ENCODE data around the gene RHCE. TPM values are rescaled to one million over a fixed set of nuclear protein-coding genes. Genes with fewer than 3 reads are reported as not detected.
"Not testable (repeated sequence)": the region's sequence is repeated elsewhere in the genome, so short reads cannot be mapped to it uniquely, and the experiment has no call there.

RHCE gene
- total RNA-seq, 1 donor from 2014 or later: 0.75 TPM

- FAIRE-seq; H3K36me3 ChIP-seq (ENCODE audit: insufficient read depth, low read length); H4K20me1 ChIP-seq (ENCODE audit: insufficient read depth, low read length); H3K27ac ChIP-seq (ENCODE audit: low read depth, low read length); H3K4me3 Mint-ChIP-seq (ENCODE audit: unreplicated experiment); H3K79me2 ChIP-seq (ENCODE audit: insufficient read depth, low read length); DNase-seq (ENCODE audit: low read depth); H3K4me1 ChIP-seq (ENCODE audit: insufficient read depth, low read length); H3K27ac Mint-ChIP-seq (ENCODE audit: unreplicated experiment); H3K4me2 ChIP-seq (ENCODE audit: low read length); H3K9me3 Mint-ChIP-seq (ENCODE audit: unreplicated experiment); H3K36me3 Mint-ChIP-seq (ENCODE audit: low read depth, unreplicated experiment); H3K27me3 ChIP-seq (ENCODE audit: insufficient read depth, low read length); H3K4me3 ChIP-seq (ENCODE audit: insufficient read depth, low read depth, low read length); H2AFZ ChIP-seq (ENCODE audit: low read depth, low read length); H3K9me3 ChIP-seq (ENCODE audit: insufficient read depth, low read depth, low read length); H3K4me1 Mint-ChIP-seq (ENCODE audit: low read depth, unreplicated experiment); H3K9ac ChIP-seq (ENCODE audit: low read length): not testable (repeated sequence)
- peaks cover 12% of the 10 kb centered on the region for H3K27me3 Mint-ChIP-seq (ENCODE audit: low read depth, unreplicated experiment)
Measured at GRCh38 chr1:25383090-25383489, 37.5 kb downstream of the RHCE start.

- not testable (repeated sequence) for H3K27ac Mint-ChIP-seq (ENCODE audit: unreplicated experiment); H3K9me3 Mint-ChIP-seq (ENCODE audit: unreplicated experiment); H3K36me3 Mint-ChIP-seq (ENCODE audit: low read depth, unreplicated experiment); FAIRE-seq; H3K79me2 ChIP-seq (ENCODE audit: insufficient read depth, low read length); H3K4me2 ChIP-seq (ENCODE audit: low read length); H3K4me3 ChIP-seq (ENCODE audit: insufficient read depth, low read depth, low read length); H3K27ac ChIP-seq (ENCODE audit: low read depth, low read length); H3K27me3 ChIP-seq (ENCODE audit: insufficient read depth, low read length); H3K4me3 Mint-ChIP-seq (ENCODE audit: unreplicated experiment); H3K9me3 ChIP-seq (ENCODE audit: insufficient read depth, low read depth, low read length); H4K20me1 ChIP-seq (ENCODE audit: insufficient read depth, low read length); H3K4me1 Mint-ChIP-seq (ENCODE audit: low read depth, unreplicated experiment); H3K9ac ChIP-seq (ENCODE audit: low read length); H3K36me3 ChIP-seq (ENCODE audit: insufficient read depth, low read length); H2AFZ ChIP-seq (ENCODE audit: low read depth, low read length); H3K4me1 ChIP-seq (ENCODE audit: insufficient read depth, low read length); DNase-seq (ENCODE audit: low read depth)
- H3K27me3 Mint-ChIP-seq (ENCODE audit: low read depth, unreplicated experiment): peaks cover 12% of the 10 kb centered on the region
Measured at GRCh38 chr1:25382543-25382942, 38.1 kb downstream of the RHCE start.

DNA sequence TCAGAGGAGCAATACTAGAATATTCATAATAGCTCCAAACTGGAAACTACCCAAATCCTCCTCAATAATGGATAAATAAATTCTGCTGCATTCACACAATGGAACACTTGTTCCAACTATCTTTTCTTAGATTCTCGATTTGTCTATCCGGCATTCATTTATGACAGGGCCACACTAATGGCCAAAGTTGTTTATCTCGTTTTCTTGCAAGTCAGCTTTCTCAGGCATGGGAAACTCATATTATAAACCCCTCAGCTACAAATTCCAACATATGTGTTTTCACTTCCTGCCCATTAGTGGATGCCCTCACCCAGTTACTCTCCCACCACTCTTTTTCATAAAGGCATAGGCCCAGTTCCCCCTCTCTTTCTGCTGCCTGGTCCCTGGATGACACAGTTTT lies 42.3 kb downstream of the RHCE start:
- not testable (repeated sequence) for H3K4me2 ChIP-seq (ENCODE audit: low read length); H3K36me3 ChIP-seq (ENCODE audit: insufficient read depth, low read length); H3K4me3 Mint-ChIP-seq (ENCODE audit: unreplicated experiment); H3K9me3 ChIP-seq (ENCODE audit: insufficient read depth, low read depth, low read length); H3K4me1 Mint-ChIP-seq (ENCODE audit: low read depth, unreplicated experiment); H3K4me1 ChIP-seq (ENCODE audit: insufficient read depth, low read length); H3K9ac ChIP-seq (ENCODE audit: low read length); H3K4me3 ChIP-seq (ENCODE audit: insufficient read depth, low read depth, low read length); H4K20me1 ChIP-seq (ENCODE audit: insufficient read depth, low read length); H2AFZ ChIP-seq (ENCODE audit: low read depth, low read length); H3K27ac ChIP-seq (ENCODE audit: low read depth, low read length); H3K79me2 ChIP-seq (ENCODE audit: insufficient read depth, low read length); H3K27me3 ChIP-seq (ENCODE audit: insufficient read depth, low read length); FAIRE-seq; H3K27ac Mint-ChIP-seq (ENCODE audit: unreplicated experiment); DNase-seq (ENCODE audit: low read depth); H3K9me3 Mint-ChIP-seq (ENCODE audit: unreplicated experiment); H3K27me3 Mint-ChIP-seq (ENCODE audit: low read depth, unreplicated experiment); H3K36me3 Mint-ChIP-seq (ENCODE audit: low read depth, unreplicated experiment)

DNA sequence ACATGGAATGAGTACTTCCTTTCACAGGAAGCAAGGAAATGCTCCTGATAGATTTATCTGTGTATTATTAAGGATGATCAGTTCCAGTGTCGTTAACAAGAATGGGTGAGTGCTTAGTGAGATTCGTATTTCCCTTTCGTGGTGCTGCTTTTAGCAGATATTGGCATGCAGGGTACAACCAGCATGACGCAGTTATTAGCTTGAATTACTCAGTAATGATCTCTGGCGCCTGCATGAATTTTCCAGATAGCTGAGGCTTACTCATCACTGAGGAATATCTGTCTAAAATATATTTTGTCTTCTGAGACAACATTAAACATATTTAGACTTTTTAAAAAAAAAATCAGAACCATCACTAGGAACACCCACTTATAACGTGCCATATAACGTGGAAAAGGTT lies 48.9 kb downstream of the RHCE start:
- not testable (repeated sequence) for H3K36me3 ChIP-seq (ENCODE audit: insufficient read depth, low read length); H4K20me1 ChIP-seq (ENCODE audit: insufficient read depth, low read length); FAIRE-seq; H3K36me3 Mint-ChIP-seq (ENCODE audit: low read depth, unreplicated experiment); H2AFZ ChIP-seq (ENCODE audit: low read depth, low read length); H3K4me1 ChIP-seq (ENCODE audit: insufficient read depth, low read length); H3K27me3 ChIP-seq (ENCODE audit: insufficient read depth, low read length); H3K4me3 Mint-ChIP-seq (ENCODE audit: unreplicated experiment); H3K9me3 ChIP-seq (ENCODE audit: insufficient read depth, low read depth, low read length); H3K9me3 Mint-ChIP-seq (ENCODE audit: unreplicated experiment); H3K27me3 Mint-ChIP-seq (ENCODE audit: low read depth, unreplicated experiment); H3K27ac Mint-ChIP-seq (ENCODE audit: unreplicated experiment); H3K79me2 ChIP-seq (ENCODE audit: insufficient read depth, low read length); H3K4me1 Mint-ChIP-seq (ENCODE audit: low read depth, unreplicated experiment)
- H3K4me2 ChIP-seq (ENCODE audit: low read length): peak overlapping the region; percentile 82
- DNase-seq (ENCODE audit: low read depth): peak; percentile 87
- peak overlapping the region; percentile 42 for H3K27ac ChIP-seq (ENCODE audit: low read depth, low read length)
- H3K4me3 ChIP-seq (ENCODE audit: insufficient read depth, low read depth, low read length): peak overlapping the region; percentile 23
- peak overlapping the region; percentile 58 for H3K9ac ChIP-seq (ENCODE audit: low read length)

DNA sequence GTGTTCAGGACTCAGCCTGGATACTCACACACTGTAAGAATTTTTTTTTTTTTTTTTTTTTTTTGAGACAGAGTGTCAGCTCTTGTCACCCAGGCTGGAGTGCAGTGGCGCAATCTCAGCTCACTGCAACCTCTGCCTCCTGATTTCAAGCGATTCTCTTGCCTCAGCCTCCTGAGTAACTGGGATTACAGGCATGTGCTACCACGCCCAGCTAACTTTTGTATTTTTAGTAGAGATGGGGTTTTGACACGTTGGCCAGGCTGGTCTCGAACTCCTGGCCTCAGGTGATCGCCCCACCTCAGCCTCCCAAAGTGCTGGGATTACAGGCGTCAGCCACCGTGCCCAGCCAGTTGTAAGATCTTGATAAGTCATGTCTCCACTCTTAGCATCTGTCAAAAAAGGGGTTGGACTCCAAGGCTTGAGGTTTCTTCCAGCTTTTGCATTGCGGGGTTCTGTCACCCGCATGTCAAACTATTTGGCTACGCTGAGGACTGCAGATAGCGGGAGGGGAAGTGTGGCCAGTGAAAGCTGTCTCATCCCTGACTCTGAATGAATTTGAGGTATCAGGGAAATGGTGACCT lies 50.8 kb downstream of the RHCE start:
- H3K4me1 Mint-ChIP-seq (ENCODE audit: low read depth, unreplicated experiment); DNase-seq (ENCODE audit: low read depth); FAIRE-seq: not testable (repeated sequence)

More for the DNA sequence above, 50.8 kb downstream of the RHCE start:
- not testable (repeated sequence) for H3K36me3 Mint-ChIP-seq (ENCODE audit: low read depth, unreplicated experiment); H3K27ac Mint-ChIP-seq (ENCODE audit: unreplicated experiment); H3K79me2 ChIP-seq (ENCODE audit: insufficient read depth, low read length); H3K4me3 ChIP-seq (ENCODE audit: insufficient read depth, low read depth, low read length); H4K20me1 ChIP-seq (ENCODE audit: insufficient read depth, low read length); H3K36me3 ChIP-seq (ENCODE audit: insufficient read depth, low read length); H3K4me2 ChIP-seq (ENCODE audit: low read length); H3K9me3 Mint-ChIP-seq (ENCODE audit: unreplicated experiment); H3K9me3 ChIP-seq (ENCODE audit: insufficient read depth, low read depth, low read length); H3K4me3 Mint-ChIP-seq (ENCODE audit: unreplicated experiment); H3K9ac ChIP-seq (ENCODE audit: low read length); H3K27ac ChIP-seq (ENCODE audit: low read depth, low read length); H3K4me1 ChIP-seq (ENCODE audit: insufficient read depth, low read length); H3K27me3 Mint-ChIP-seq (ENCODE audit: low read depth, unreplicated experiment); H3K27me3 ChIP-seq (ENCODE audit: insufficient read depth, low read length); H2AFZ ChIP-seq (ENCODE audit: low read depth, low read length)
